ENCODE measurements around the gene PER1.

GRCh38 chr17:8159459-8160223, 7.4 kb upstream of the PER1 start:
- TF ChIP-seq POLR2A (IDR thresholded peaks at IDR 0.05), result no peak
- TF ChIP-seq, protein P1, sequence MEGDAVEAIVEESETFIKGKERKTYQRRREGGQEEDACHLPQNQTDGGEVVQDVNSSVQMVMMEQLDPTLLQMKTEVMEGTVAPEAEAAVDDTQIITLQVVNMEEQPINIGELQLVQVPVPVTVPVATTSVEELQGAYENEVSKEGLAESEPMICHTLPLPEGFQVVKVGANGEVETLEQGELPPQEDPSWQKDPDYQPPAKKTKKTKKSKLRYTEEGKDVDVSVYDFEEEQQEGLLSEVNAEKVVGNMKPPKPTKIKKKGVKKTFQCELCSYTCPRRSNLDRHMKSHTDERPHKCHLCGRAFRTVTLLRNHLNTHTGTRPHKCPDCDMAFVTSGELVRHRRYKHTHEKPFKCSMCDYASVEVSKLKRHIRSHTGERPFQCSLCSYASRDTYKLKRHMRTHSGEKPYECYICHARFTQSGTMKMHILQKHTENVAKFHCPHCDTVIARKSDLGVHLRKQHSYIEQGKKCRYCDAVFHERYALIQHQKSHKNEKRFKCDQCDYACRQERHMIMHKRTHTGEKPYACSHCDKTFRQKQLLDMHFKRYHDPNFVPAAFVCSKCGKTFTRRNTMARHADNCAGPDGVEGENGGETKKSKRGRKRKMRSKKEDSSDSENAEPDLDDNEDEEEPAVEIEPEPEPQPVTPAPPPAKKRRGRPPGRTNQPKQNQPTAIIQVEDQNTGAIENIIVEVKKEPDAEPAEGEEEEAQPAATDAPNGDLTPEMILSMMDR (IDR thresholded peaks at IDR 0.05), result no peak

Measured in thyroid gland (tissue), 4 donors.